ENCODE results near the gene P2RX7. TPM values are rescaled to one million over a fixed set of nuclear protein-coding genes. Genes with fewer than 3 reads are reported as not detected.

Gene P2RX7
- total RNA-seq, 1 donor from 2014 or later: 1.9 TPM

GRCh38 chr12:121123488-121123887 lies 9.2 kb upstream of the P2RX7 start:
- peaks cover 33% of the 10 kb centered on the region for H3K27me3 Mint-ChIP-seq

GRCh38 chr12:121124402-121125109 lies 8.1 kb upstream of the P2RX7 start:
- Mint-ChIP-seq H3K27ac (peak overlapping the region; percentile 16), H3K4me3 (no peak overlapping the region), H3K4me1 (ENCODE audit: unreplicated experiment) (peaks cover 4% of the 10 kb centered on the region), H3K27me3 (peaks cover 27% of the 10 kb centered on the region), H3K9me3 (no peaks in the 10 kb centered on the region), H3K36me3 (no peaks in the 10 kb centered on the region)
- TF ChIP-seq CTCF (conservative IDR thresholded peaks at IDR 0.05): no peak
- DNase-seq (ENCODE audit: extremely low spot score, unreplicated experiment): no peak

More at GRCh38 chr12:121123488-121123887, 9.2 kb upstream of the P2RX7 start:
- H3K4me3 Mint-ChIP-seq: no peak overlapping the region
- no peaks in the 10 kb centered on the region for H3K36me3 Mint-ChIP-seq
- H3K4me1 Mint-ChIP-seq (ENCODE audit: unreplicated experiment): no peaks in the 10 kb centered on the region
- TF ChIP-seq CTCF (conservative IDR thresholded peaks at IDR 0.05): no peak
- H3K9me3 Mint-ChIP-seq: no peaks in the 10 kb centered on the region
- no peak overlapping the region for H3K27ac Mint-ChIP-seq
- DNase-seq (ENCODE audit: extremely low spot score, unreplicated experiment): no peak

- Mint-ChIP-seq H3K27me3 (peaks cover 13% of the 10 kb centered on the region), H3K36me3 (no peaks in the 10 kb centered on the region), H3K9me3 (no peaks in the 10 kb centered on the region), H3K4me1 (ENCODE audit: unreplicated experiment) (peaks cover 13% of the 10 kb centered on the region), H3K27ac (no peak overlapping the region), H3K4me3 (no peak overlapping the region)
- no peak for TF ChIP-seq CTCF (conservative IDR thresholded peaks at IDR 0.05)
- DNase-seq (ENCODE audit: extremely low spot score, unreplicated experiment): no peak
Measured at GRCh38 chr12:121127501-121127900, 5.2 kb upstream of the P2RX7 start.

GRCh38 chr12:121128908-121129810 lies 3.5 kb upstream of the P2RX7 start:
- no peak for TF ChIP-seq CTCF (conservative IDR thresholded peaks at IDR 0.05)
- DNase-seq (ENCODE audit: extremely low spot score, unreplicated experiment): no peak

GRCh38 chr12:121129811-121130147 lies 2.9 kb upstream of the P2RX7 start:
- no peak overlapping the region for H3K4me3 Mint-ChIP-seq
- DNase-seq (ENCODE audit: extremely low spot score, unreplicated experiment): no peak
- no peaks in the 10 kb centered on the region for H3K9me3 Mint-ChIP-seq
- H3K36me3 Mint-ChIP-seq: no peaks in the 10 kb centered on the region
- H3K4me1 Mint-ChIP-seq (ENCODE audit: unreplicated experiment): peaks cover 21% of the 10 kb centered on the region
- no peak for TF ChIP-seq CTCF (conservative IDR thresholded peaks at IDR 0.05)
- H3K27ac Mint-ChIP-seq: no peak overlapping the region
- H3K27me3 Mint-ChIP-seq: peaks cover 7% of the 10 kb centered on the region

More at GRCh38 chr12:121128908-121129810, 3.5 kb upstream of the P2RX7 start:
- Mint-ChIP-seq H3K36me3 (no peaks in the 10 kb centered on the region), H3K4me1 (ENCODE audit: unreplicated experiment) (peaks cover 21% of the 10 kb centered on the region), H3K9me3 (no peaks in the 10 kb centered on the region), H3K27me3 (peaks cover 10% of the 10 kb centered on the region), H3K27ac (no peak overlapping the region), H3K4me3 (no peak overlapping the region)
